ENCODE measurements around the gene COL7A1.

Gene COL7A1

GRCh38 chr3:48595075-48595525 is at the start of gene COL7A1:
TSS of gene COL7A1 (minus strand) at chr3:48595329. CDS start at chr3:48595159, 170 bp downstream.
- DNase-seq (ENCODE audit: low spot score), result no peak

DNA sequence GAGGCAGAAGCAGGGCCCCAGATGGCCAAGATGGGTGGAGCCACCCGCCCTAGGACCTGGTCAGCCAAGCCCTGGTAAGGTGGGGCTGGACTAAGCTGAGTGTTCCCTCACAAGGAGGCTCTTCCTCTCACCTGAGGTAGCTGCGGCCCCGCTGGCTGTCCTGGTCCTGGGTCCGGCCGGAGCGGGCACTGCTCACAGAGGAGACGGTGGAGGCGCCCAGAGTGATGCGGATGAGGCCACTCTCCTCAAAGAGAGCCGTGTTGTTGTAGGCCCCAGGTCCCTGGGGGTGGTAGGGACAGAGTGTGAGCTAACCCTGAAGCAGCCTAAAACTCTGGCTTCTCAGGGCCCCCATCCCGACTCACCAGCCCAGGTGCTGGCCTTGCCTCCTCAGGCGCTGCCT is 47.5 kb upstream of the COL7A1 start:
- no peak for DNase-seq (ENCODE audit: low spot score)

- no peak for DNase-seq (ENCODE audit: low spot score)
These were observed 46.3 kb upstream of the COL7A1 start for GRCh38 chr3:48641396-48641795.

GRCh38 chr3:48639944-48640606 is 44.9 kb upstream of the COL7A1 start:
- DNase-seq (ENCODE audit: low spot score), result no peak

DNA sequence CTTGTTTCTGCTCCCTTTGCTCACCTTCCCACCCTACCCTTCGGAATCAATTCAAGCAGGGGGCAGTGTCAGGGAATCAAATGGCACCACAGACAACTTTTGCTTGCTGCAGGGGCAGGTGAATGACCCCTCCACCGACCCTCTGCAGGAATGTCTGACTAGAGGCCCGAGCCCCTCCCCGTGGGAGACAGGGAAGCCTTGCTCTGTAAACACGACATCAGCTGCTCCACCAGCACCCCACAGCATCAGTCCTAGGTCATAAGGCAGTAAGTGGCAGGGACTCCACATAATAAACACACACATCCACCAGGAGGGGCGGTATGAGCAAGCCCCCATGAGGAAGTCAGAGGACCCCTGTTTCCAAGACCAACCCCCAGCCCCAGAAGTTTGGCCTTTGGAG is 42.2 kb upstream of the COL7A1 start:
- DNase-seq (ENCODE audit: low spot score), result no peak

- DNase-seq (ENCODE audit: low spot score), result no peak
These were observed 41.1 kb upstream of the COL7A1 start for GRCh38 chr3:48636149-48636655.

DNA sequence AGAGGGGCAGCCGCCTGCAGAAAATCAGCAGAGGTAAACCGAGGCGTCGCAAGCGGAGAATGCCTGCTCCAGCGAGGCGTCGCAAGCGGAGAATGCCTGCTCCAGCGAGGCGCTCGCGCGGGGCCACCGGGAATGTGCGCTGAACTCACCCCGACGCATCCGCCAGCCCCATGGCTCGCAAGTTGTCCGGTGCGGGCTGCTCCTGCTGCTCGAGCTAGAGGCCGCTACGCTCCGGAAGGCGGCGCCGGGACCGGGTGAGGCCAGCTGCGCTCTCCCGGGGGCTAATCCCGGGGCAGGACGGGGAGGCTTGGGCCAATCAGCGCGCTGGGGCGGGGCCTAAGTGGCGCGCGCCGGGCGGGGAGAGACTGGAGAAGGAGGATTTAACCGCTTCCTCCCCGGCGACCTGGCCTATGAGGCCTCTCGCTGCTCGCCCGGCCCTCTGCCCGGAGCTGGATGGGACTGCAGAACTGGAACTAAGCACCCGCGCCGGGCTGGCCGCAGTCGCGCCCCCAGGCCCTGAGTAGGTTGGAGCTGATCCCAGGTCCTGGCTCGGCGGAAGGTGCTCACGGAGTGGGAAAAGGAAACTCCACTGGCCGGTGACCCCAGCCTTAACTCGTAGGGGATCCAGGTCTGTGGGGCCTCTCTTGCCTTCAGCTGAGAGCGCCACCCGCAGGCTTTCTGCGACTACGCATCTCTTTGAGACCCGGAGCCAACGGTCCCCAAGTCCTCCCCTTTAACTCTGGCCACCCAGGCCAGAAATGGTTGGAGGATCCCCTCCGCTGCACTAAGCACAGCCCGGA is 40.3 kb upstream of the COL7A1 start, which contains the start of gene SLC26A6:
Gene SLC26A6, minus strand, starts transcription at position 240 of the 800 bp plus-strand sequence. Its CDS starts 68 bp downstream, at position 172.
- peak; percentile 99 for DNase-seq (ENCODE audit: low spot score)

DNA sequence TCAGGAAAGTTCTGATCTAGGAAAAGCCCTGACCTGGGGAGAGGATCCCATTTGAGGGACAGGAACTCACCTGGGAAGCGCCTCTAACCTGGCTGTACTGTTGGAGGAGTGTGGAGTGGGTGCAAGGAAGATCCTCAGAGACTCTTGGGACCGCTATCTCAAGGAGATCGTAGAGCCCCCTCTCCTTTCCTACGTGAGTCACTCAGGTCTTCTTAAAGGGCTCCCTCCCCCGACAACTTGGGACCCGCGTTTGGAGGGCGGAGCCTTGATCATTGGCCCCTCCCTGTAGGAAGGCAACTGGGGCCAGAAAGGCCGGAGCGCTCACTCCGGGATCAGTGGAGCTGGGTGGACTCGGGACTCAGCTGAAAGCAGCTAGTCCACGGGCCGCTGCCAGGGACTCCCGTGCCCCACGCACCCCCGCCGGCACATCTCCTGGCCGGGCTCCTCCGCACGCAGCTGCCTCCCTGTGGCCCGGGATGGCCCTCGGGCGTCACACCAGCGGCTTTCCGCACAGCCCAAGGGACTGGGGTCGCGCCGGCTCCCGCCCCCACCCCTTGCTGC is 39.6 kb upstream of the COL7A1 start:
- no peak for DNase-seq (ENCODE audit: low spot score)

DNA sequence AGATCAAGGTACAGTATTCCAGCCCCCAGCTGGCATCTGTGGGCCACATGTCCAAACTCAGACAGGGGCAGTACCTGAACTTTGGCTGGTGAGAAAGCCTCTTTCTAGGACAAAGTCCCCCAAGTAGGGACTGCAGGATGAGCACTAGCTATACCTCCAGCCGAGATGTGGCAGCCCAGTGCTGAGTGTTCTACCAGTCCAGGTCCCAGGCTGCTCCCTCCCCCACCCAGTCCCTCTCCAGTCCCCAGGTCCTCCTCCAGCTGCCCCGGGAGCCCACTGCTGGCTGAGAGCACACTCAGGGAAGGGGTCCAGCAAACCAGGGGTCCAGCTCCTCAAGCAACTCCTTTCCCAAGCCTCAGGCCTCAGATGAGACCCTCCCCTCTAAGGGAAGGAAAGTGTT is 38.6 kb upstream of the COL7A1 start:
- DNase-seq (ENCODE audit: low spot score), result no peak

- no peak for DNase-seq (ENCODE audit: low spot score)
These were observed 38.1 kb upstream of the COL7A1 start for GRCh38 chr3:48633256-48633655.

DNA sequence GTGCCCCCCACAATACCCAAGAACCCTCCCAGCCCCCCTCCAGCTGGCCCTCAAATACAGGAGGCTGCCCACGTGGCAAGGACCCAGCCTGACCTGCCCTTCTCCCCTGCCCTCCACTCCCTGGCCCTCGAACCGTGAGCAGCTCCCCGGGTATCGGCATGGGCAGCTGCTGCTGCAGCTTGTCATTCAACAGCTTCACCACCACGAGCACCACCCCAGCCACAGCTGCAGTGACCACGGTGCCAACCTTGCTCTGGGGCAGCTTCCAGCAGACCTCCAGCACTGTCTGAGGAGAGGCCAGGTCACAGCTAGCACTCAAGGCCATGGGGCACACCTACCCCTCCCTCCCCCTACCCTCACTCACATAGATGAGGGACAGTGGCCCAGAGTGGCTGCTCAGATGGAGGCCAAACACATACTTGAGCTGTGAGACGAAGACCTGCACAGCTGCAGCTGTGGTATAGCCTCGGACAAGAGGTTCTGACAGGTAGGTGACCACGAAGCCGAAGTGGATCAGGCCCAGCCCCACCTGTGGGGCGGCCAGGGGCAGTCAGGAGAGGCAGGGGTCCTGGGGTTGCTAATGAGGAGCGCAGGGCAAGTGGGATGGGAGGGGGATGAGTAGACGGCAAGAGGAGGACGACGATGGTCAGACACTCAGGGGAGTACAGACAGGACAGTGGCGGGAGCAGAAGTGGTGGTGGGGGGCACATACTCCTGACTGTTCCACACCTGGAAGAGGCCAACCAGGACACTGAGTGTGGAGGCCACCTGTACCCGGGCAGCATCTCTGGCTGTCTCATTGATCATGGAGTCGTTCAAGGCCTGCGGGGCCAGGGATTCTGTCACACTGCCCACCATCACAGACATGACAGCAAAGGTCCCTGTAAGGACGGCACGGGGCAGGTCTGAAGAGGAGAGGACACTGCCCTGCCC is 36.7 kb upstream of the COL7A1 start:
- no peak for DNase-seq (ENCODE audit: low spot score)

DNA sequence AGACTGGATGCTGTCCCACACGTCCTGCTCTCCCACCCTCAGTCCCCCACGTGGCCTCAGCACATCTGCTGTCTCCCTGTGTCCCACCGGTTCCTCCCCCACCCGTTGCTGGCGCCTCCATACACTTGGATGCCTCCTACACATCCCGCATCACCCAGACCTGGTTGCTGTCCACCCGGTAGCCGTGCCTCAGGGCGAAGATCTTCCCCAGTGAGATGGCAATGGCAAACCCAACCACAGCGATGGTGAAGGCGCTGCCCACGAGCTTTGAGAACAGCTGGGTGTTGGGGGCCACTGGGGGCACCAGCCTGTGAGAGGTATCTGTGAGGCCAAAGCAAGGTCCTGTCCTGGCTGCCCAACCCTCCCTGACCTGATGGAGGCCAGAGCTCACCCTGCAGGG is 35.7 kb upstream of the COL7A1 start:
- no peak for DNase-seq (ENCODE audit: low spot score)

DNA sequence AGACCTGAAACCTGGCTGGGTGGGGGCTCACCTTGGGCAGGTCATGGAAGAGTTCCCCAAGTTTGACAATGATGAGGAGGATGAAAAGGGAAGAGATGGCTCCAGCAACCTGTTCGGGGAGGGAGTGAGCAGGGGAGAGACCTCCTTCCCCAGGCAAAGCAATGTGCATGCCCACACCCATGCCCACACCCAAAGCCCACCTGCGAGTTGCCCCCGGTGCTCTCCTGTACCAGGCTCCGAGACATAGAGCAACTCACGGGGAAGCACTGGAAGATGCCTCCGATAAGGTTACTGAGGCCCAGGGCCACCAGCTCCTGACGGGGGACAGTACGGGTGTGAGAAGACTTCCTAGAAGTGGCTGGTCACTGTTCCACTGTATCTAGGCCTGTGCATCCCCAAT is 35.3 kb upstream of the COL7A1 start:
- DNase-seq (ENCODE audit: low spot score), result no peak

DNA sequence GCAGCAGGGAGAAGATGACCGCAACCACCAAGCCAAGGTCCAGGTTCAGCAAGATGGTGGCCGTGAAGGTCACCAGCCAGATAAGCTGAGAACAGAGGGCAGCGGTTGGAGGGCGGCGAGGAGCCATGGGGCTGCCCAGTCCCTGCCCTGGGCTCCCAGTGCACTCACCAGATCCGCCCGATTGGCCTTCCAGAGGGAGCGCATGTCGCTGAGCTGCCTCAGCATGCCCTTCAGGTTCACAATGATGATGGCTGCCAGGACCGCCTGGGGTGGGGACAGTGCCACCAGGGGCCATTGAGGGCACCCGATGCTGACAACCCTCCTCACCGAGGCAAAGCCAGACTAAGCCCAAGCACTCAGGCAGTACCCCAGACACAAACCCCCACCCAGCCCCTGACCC is 34.8 kb upstream of the COL7A1 start:
- no peak for DNase-seq (ENCODE audit: low spot score)

DNA sequence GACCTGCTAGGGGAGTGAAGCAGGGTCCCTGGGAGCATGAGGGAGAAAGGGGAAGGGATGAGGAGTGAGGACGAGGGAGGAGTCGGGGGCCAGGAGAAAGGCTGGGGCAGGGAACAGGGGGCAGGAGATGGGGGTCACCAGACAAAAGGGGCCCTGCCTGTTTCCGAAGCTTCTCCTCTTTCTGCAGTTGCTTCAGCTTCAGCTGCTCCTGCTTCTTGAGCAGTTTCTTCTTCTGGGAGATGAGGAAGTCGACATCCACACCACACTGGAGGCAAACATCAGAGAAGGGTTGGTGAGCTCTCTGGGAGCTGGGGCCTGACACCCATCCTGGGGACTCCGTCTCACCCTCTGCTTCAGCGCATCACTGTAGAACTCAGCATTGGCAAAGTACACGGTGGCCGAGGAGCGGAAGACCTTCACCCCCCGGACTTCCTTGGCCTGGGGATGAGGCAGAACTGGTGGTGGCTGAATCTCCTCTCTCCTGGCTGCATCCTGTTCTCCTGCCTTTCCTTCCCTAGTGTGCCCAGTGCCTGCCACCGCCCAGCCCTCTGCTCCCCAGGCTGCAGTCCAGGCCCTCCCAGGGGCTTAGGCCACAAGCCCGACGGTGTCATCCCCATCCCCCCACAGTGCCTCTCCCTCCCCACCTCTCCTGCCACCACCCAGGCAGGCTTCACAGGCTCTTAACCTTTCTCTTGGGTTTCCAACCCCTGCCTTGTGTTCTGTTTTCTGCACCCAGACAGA is 33.3 kb upstream of the COL7A1 start:
- no peak for DNase-seq (ENCODE audit: low spot score)

- DNase-seq (ENCODE audit: low spot score), result no peak
These were observed 30.5 kb upstream of the COL7A1 start for GRCh38 chr3:48625600-48625999.

GRCh38 chr3:48624767-48625166 is 29.6 kb upstream of the COL7A1 start:
- no peak for DNase-seq (ENCODE audit: low spot score)

GRCh38 chr3:48623851-48624547 is 28.9 kb upstream of the COL7A1 start:
- DNase-seq (ENCODE audit: low spot score), result no peak

DNA sequence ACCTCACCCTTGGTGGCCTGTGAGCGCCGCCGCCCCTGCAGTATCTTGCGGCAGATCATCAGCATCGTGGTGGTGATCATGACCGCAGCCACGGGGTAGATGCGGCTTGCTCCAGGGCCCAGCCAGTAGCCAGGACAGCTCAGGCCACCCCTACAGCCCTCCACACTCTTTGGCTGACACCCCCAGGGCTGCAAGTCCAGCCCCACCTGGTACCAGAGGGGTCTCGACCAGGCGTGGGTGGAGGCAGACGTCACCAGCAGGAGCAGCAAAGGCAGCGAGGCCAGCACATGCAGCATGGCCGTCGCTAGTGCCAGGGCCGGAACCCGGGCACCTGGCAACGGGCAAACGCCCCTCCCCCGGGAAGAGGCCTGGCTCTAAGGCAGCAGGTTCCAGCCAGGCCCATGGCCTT is 26.3 kb upstream of the COL7A1 start, which contains the start of gene TMEM89:
Gene TMEM89, minus strand, starts transcription at position 309 of the 409 bp plus-strand sequence. Its CDS starts 13 bp downstream, at position 296.
- no peak for DNase-seq (ENCODE audit: low spot score)
